ENCODE data around the gene PPP6R2. TPM values are rescaled to one million over a fixed set of nuclear protein-coding genes. Genes with fewer than 3 reads are reported as not detected.
A peak's percentile ranks its signal among the peaks of the same experiment; 100 is the strongest.
"Not testable (repeated sequence)": the region's sequence is repeated elsewhere in the genome, so short reads cannot be mapped to it uniquely, and the experiment has no call there.

The PPP6R2 gene
- total RNA-seq, 3 donors from 2014 or later (not counting 1 experiment from before 2014, with no cell fraction given), result 76.0 to 103 (median 78.1) TPM

DNA sequence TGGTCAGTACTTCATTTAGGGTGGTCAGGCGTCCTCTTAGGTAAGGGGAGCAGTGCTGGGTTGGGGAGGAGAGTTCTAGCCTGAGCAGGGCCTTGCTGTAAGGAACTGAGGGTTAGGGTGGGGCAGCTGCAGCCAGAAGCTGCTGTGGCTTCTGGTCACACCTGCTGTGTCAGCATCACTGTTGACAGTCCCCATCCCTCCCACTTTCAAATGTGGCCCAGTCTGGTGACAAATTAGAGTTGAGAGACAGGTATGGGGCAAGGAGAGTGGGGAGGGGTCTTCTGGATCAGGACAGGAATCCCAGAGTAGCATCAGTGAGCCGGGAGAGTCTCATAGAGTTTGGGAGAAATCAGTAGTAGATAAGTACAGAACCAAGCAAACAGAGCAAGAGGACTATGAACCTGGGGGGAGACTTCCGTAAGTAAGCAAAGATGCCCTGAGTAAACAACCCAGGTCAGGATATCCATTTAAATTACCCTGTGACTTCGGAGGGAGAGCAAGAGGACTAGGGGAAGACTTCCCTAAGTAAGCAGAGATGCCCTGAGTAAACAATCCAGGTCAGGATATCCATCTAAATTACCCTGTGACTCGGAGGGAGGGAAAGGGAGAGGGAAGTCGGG is 53.7 kb downstream of the PPP6R2 start:
- H3K36me3 Mint-ChIP-seq, result no peaks in the 10 kb centered on the region
- H3K27me3 Mint-ChIP-seq (ENCODE audit: low read depth in 2 of 2), result no peaks in the 10 kb centered on the region
- H3K36me3 ChIP-seq (ENCODE audit: control insufficient read depth, insufficient read depth, low read length), result peaks cover 15% of the 10 kb centered on the region
- H3K4me3 ChIP-seq (ENCODE audit: low read length), result no peak overlapping the region
- H3K27ac ChIP-seq (ENCODE audit: low read length), result peak overlapping the region; percentile 11
- H3K9me3 ChIP-seq (ENCODE audit: control insufficient read depth, insufficient read depth, low read length), result no peaks in the 10 kb centered on the region
- peak in 1 of 3 donors; percentile 28 for ATAC-seq
- H3K9me3 Mint-ChIP-seq, result no peaks in the 10 kb centered on the region
- 95% methylated on average over 6 of the region's 6 CpGs for WGBS (ENCODE audit: insufficient coverage)
- TF ChIP-seq, protein P1, sequence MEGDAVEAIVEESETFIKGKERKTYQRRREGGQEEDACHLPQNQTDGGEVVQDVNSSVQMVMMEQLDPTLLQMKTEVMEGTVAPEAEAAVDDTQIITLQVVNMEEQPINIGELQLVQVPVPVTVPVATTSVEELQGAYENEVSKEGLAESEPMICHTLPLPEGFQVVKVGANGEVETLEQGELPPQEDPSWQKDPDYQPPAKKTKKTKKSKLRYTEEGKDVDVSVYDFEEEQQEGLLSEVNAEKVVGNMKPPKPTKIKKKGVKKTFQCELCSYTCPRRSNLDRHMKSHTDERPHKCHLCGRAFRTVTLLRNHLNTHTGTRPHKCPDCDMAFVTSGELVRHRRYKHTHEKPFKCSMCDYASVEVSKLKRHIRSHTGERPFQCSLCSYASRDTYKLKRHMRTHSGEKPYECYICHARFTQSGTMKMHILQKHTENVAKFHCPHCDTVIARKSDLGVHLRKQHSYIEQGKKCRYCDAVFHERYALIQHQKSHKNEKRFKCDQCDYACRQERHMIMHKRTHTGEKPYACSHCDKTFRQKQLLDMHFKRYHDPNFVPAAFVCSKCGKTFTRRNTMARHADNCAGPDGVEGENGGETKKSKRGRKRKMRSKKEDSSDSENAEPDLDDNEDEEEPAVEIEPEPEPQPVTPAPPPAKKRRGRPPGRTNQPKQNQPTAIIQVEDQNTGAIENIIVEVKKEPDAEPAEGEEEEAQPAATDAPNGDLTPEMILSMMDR (IDR thresholded peaks at IDR 0.05), result no peak
- intact Hi-C loops (cut with micrococcal nuclease), result no loop called here
- peak overlapping the region; percentile 35 for H3K4me3 Mint-ChIP-seq
- H3K27ac Mint-ChIP-seq, result peak overlapping the region; percentile 83 to 85
- no peaks in the 10 kb centered on the region for H3K27me3 ChIP-seq (ENCODE audit: control insufficient read depth, insufficient read depth, low read length)
- DNase-seq, result peak in 1 of 2 donors; percentile 18
- peaks cover 29% of the 10 kb centered on the region for H3K4me1 ChIP-seq (ENCODE audit: control insufficient read depth, insufficient read depth, low read length)
- H3K4me1 Mint-ChIP-seq, result peaks cover 46 to 57% of the 10 kb centered on the region in 2 donors

DNA sequence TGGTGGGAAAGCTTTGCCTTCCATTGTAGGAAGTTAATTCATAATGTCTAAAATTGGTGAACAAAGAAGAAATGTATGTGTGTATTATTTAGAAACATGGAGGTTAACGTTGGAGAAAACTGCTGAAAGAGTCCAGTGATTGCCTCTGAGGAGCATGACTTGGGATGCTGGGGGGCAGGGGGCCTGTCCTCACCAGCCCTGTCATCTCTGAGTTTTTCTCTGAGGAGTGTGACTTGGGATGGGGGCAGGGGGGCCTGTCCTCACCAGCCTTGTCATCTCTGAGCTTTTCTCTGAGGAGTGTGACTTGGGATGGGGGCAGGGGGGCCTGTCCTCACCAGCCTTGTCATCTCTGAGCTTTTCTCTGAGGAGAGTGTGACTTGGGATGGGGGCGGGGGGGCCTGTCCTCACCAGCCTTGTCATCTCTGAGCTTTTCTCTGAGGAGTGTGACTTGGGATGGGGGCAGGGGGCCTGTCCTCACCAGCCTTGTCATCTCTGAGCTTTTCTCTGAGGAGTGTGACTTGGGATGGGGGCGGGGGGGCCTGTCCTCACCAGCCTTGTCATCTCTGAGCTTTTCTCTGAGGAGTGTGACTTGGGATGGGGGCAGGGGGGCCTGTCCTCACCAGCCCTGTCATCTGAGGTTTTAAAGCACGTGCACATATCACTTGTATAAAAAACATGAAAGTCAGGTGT is 54.4 kb downstream of the PPP6R2 start:
- peaks cover 46 to 56% of the 10 kb centered on the region in 2 donors for H3K4me1 Mint-ChIP-seq
- intact Hi-C loops (cut with micrococcal nuclease); H3K4me3 Mint-ChIP-seq: not testable (repeated sequence)

DNA sequence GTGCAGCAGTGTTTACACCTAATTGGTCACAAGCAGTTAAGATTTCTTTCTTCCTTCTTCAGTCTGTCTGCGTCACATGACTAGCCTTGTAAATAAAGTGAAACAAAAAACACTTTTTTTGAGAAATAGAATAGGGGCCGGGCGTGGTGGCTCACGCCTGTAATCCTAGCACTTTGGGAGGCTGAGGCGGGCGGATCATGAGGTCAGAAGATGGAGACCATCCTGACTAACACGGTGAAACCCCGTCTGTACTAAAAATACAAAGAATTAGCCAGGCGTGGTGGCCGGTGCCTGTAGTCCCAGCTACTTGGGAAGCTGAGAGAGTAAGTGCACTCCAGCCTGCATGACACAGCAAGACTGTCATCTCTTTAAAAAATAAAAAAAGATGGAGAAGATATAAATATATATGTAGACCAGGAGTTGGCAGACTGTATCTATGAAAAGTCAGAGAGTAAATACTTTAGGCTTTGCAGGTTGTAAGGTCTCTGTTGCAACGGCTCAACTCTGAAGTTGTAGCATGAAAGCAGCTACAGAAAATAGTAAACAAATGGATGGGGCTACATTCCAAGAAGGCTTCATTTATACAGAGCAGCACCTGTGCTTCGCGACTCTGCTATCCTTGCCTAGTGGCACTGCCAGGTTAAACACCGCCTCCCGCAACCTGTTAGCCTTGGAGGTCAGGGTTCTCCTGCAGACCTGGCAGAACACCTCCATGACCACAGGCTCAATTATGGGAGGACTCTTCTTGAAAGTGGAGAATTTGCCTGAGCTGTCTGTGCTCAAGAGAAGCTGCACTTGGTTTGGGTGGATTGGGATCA is 55.9 kb downstream of the PPP6R2 start:
- Histone ChIP-seq H3K27ac (ENCODE audit: low read length) (peak overlapping the region; percentile 56), H3K27me3 (ENCODE audit: control insufficient read depth, insufficient read depth, low read length) (no peaks in the 10 kb centered on the region), H3K36me3 (ENCODE audit: control insufficient read depth, insufficient read depth, low read length) (peaks cover 13% of the 10 kb centered on the region), H3K9me3 (ENCODE audit: control insufficient read depth, insufficient read depth, low read length) (no peaks in the 10 kb centered on the region), H3K4me1 (ENCODE audit: control insufficient read depth, insufficient read depth, low read length) (peaks cover 38% of the 10 kb centered on the region), H3K4me3 (ENCODE audit: low read length) (no peak overlapping the region)
- Mint-ChIP-seq H3K4me1 (peaks cover 55% of the 10 kb centered on the region in 2 donors), H3K27ac (peak overlapping the region; percentile 89 to 93), H3K4me3 (peak overlapping the region; percentile 72), H3K9me3 (no peaks in the 10 kb centered on the region), H3K27me3 (ENCODE audit: low read depth in 2 of 2) (no peaks in the 10 kb centered on the region), H3K36me3 (no peaks in the 10 kb centered on the region)
- DNase-seq (peak in 1 of 2 donors; percentile 23), ATAC-seq (peak; percentile 20 to 47 (median 37))
- intact Hi-C loops (cut with micrococcal nuclease), result no loop called here
- TF ChIP-seq, protein P1 (IDR thresholded peaks at IDR 0.05), result no peak
- WGBS (ENCODE audit: insufficient coverage), result 68% methylated on average over 15 of the region's 15 CpGs

More for the DNA sequence above, 54.4 kb downstream of the PPP6R2 start:
- ATAC-seq; H3K27me3 ChIP-seq (ENCODE audit: control insufficient read depth, insufficient read depth, low read length); H3K4me3 ChIP-seq (ENCODE audit: low read length); H3K27me3 Mint-ChIP-seq (ENCODE audit: low read depth in 2 of 2); H3K9me3 Mint-ChIP-seq; H3K36me3 Mint-ChIP-seq; DNase-seq; H3K9me3 ChIP-seq (ENCODE audit: control insufficient read depth, insufficient read depth, low read length): not testable (repeated sequence)
- Histone ChIP-seq H3K27ac (ENCODE audit: low read length) (peak overlapping the region; percentile 11), H3K4me1 (ENCODE audit: control insufficient read depth, insufficient read depth, low read length) (peaks cover 29% of the 10 kb centered on the region), H3K36me3 (ENCODE audit: control insufficient read depth, insufficient read depth, low read length) (peaks cover 17% of the 10 kb centered on the region)
- H3K27ac Mint-ChIP-seq, result peak overlapping the region; percentile 83 to 85
- 88% methylated on average over 3 of the region's 4 CpGs for WGBS (ENCODE audit: insufficient coverage)

All from natural killer cell (primary cell).